Fibroblast of skin of right biceps (primary cell): ENCODE measurements around the gene FOXF1.

Experiments used
- DNase-seq: peaks from one replicate; pipeline ENCODE4 v3.0.0-alpha.2; 2013

The FOXF1 gene

GRCh38 chr16:86505899-86506864 is 4.1 kb upstream of the FOXF1 start:
- no peak for DNase-seq

GRCh38 chr16:86507173-86508027 is 2.9 kb upstream of the FOXF1 start:
- DNase-seq: no peak

GRCh38 chr16:86508028-86508946 is 2.0 kb upstream of the FOXF1 start:
- DNase-seq: no peak

GRCh38 chr16:86508947-86509758 is 1.2 kb upstream of the FOXF1 start:
- peak; percentile 72 for DNase-seq

- DNase-seq: peak; percentile 86
Observed at GRCh38 chr16:86509759-86510464, 415 bp upstream of the FOXF1 start.

GRCh38 chr16:86511317-86512161 is 1.2 kb downstream of the FOXF1 start:
- no peak for DNase-seq

- no peak for DNase-seq
Observed at GRCh38 chr16:86512301-86512859, 2.1 kb downstream of the FOXF1 start.

- DNase-seq: no peak
Observed at GRCh38 chr16:86512860-86513470, 2.6 kb downstream of the FOXF1 start.

GRCh38 chr16:86513471-86514277 is 3.3 kb downstream of the FOXF1 start:
- no peak for DNase-seq

GRCh38 chr16:86514481-86515376 is 4.4 kb downstream of the FOXF1 start:
- DNase-seq: no peak

- no peak for DNase-seq
Observed at GRCh38 chr16:86515413-86515776, 5.1 kb downstream of the FOXF1 start.

GRCh38 chr16:86515777-86516622 is 5.7 kb downstream of the FOXF1 start:
- no peak for DNase-seq

GRCh38 chr16:86516623-86517003 is 6.3 kb downstream of the FOXF1 start:
- DNase-seq: peak; percentile 55

GRCh38 chr16:86517033-86517432 is 6.7 kb downstream of the FOXF1 start:
- DNase-seq: no peak

- peak; percentile 67 for DNase-seq
Observed at GRCh38 chr16:86517652-86518258, 7.4 kb downstream of the FOXF1 start.
